Ramos (cell line): ENCODE measurements around the gene IL37.
"Not testable (repeated sequence)": the region's sequence is repeated elsewhere in the genome, so short reads cannot be mapped to it uniquely, and the experiment has no call there.

Experiments used
- in situ Hi-C: fragments of 300-500 bp; cut with MboI; formaldehyde crosslinking; loops from one replicate; pipeline ENCODE4 v1.14.3; 2022; ENCODE audit warnings: low sequenced_read_pairs; ENCODE audit not compliant: unreplicated experiment

The IL37 gene

GRCh38 chr2:112919086-112919485 lies 8.1 kb downstream of the IL37 start:
- in situ Hi-C loops: no loop called here

- in situ Hi-C loops: loop anchor here (10.0 kb wide), 1 partner anchor 316 kb away; no protein-coding TSS in a partner anchor
These were observed 10.1 kb downstream of the IL37 start for GRCh38 chr2:112920923-112921532.

- in situ Hi-C loops: loop anchor here (10.0 kb wide), 1 partner anchor 317 kb away; no protein-coding TSS in a partner anchor
These were observed 11.0 kb downstream of the IL37 start for GRCh38 chr2:112921982-112922381.

- in situ Hi-C loops: loop anchor here (10.0 kb wide), 1 partner anchor 319 kb away; no protein-coding TSS in a partner anchor
These were observed 12.4 kb downstream of the IL37 start for GRCh38 chr2:112923237-112923966.

- in situ Hi-C loops: loop anchor here (10.0 kb wide), 1 partner anchor 319 kb away; no protein-coding TSS in a partner anchor
These were observed 13.0 kb downstream of the IL37 start for GRCh38 chr2:112923967-112924338.

- in situ Hi-C loops: loop anchor here (10.0 kb wide), 1 partner anchor 320 kb away; no protein-coding TSS in a partner anchor
These were observed 13.4 kb downstream of the IL37 start for GRCh38 chr2:112924360-112924759.

GRCh38 chr2:112924821-112925220 lies 13.9 kb downstream of the IL37 start:
- in situ Hi-C loops: loop anchor here (10.0 kb wide), 1 partner anchor 320 kb away; no protein-coding TSS in a partner anchor

GRCh38 chr2:112926707-112927106 lies 15.7 kb downstream of the IL37 start:
- in situ Hi-C loops: loop anchor here (10.0 kb wide), 1 partner anchor 322 kb away; no protein-coding TSS in a partner anchor

GRCh38 chr2:112927745-112928144 lies 16.8 kb downstream of the IL37 start:
- in situ Hi-C loops: loop anchor here (10.0 kb wide), 1 partner anchor 323 kb away; no protein-coding TSS in a partner anchor

- in situ Hi-C loops: no loop called here
These were observed 22.3 kb downstream of the IL37 start for GRCh38 chr2:112933261-112933660.

- in situ Hi-C loops: not testable (repeated sequence)
These were observed 23.2 kb downstream of the IL37 start for GRCh38 chr2:112934117-112934516.

- in situ Hi-C loops: no loop called here
These were observed 25.9 kb downstream of the IL37 start for GRCh38 chr2:112936927-112937232.

GRCh38 chr2:112938904-112939303 lies 27.9 kb downstream of the IL37 start:
- in situ Hi-C loops: no loop called here

GRCh38 chr2:112939425-112939824 lies 28.5 kb downstream of the IL37 start:
- in situ Hi-C loops: no loop called here

GRCh38 chr2:112940859-112941625 lies 30.1 kb downstream of the IL37 start:
- in situ Hi-C loops: no loop called here

GRCh38 chr2:112941753-112942653 lies 31.0 kb downstream of the IL37 start:
- in situ Hi-C loops: no loop called here

- in situ Hi-C loops: no loop called here
These were observed 31.7 kb downstream of the IL37 start for GRCh38 chr2:112942654-112943002.

GRCh38 chr2:112944971-112945370 lies 34.0 kb downstream of the IL37 start:
- in situ Hi-C loops: no loop called here

- in situ Hi-C loops: no loop called here
These were observed 35.1 kb downstream of the IL37 start for GRCh38 chr2:112946086-112946485.

- in situ Hi-C loops: no loop called here
These were observed 36.4 kb downstream of the IL37 start for GRCh38 chr2:112947374-112947773.
